Activated naive CD4-positive, alpha-beta T cell treated with Interleukin-2 at 50 U/mL for 16 hours (primary cell): ENCODE results near the gene TAF8.

ENCODE experiments used
- DNase-seq: peaks from one replicate; pipeline ENCODE4 v3.0.0-alpha.2; 2020

TAF8 gene

GRCh38 chr6:42066156-42066675 lies 15.9 kb downstream of the TAF8 start:
- no peak for DNase-seq

GRCh38 chr6:42068173-42068572 lies 17.8 kb downstream of the TAF8 start:
- no peak for DNase-seq

- DNase-seq: no peak
Observed at GRCh38 chr6:42068872-42069522, 18.7 kb downstream of the TAF8 start.

- no peak for DNase-seq
Observed at GRCh38 chr6:42071881-42072583, 21.7 kb downstream of the TAF8 start.

- DNase-seq: no peak
Observed at GRCh38 chr6:42073287-42073686, 23.0 kb downstream of the TAF8 start.

GRCh38 chr6:42075159-42075838 lies 25.0 kb downstream of the TAF8 start:
- DNase-seq: peak; percentile 63

- DNase-seq: no peak
Observed at GRCh38 chr6:42078386-42078785, 28.1 kb downstream of the TAF8 start.

GRCh38 chr6:42079941-42080464 lies 29.7 kb downstream of the TAF8 start:
- no peak for DNase-seq

- no peak for DNase-seq
Observed at GRCh38 chr6:42083530-42083929, 33.2 kb downstream of the TAF8 start.

GRCh38 chr6:42084889-42085288 lies 34.6 kb downstream of the TAF8 start:
- DNase-seq: no peak

- no peak for DNase-seq
Observed at GRCh38 chr6:42086046-42087035, 36.0 kb downstream of the TAF8 start.

GRCh38 chr6:42088101-42088591 lies 37.8 kb downstream of the TAF8 start:
- no peak for DNase-seq

- DNase-seq: no peak
Observed at GRCh38 chr6:42090819-42091717, 40.7 kb downstream of the TAF8 start.

- DNase-seq: no peak
Observed at GRCh38 chr6:42091718-42092023, 41.3 kb downstream of the TAF8 start.

GRCh38 chr6:42093582-42094329 lies 43.4 kb downstream of the TAF8 start:
- no peak for DNase-seq

GRCh38 chr6:42095094-42095493 lies 44.8 kb downstream of the TAF8 start:
- no peak for DNase-seq

GRCh38 chr6:42095776-42096541 lies 45.6 kb downstream of the TAF8 start:
- DNase-seq: no peak

GRCh38 chr6:42099340-42100028 lies 49.2 kb downstream of the TAF8 start:
- peak; percentile 7 for DNase-seq
